ENCODE measurements around the gene ABCD2.

DNA sequence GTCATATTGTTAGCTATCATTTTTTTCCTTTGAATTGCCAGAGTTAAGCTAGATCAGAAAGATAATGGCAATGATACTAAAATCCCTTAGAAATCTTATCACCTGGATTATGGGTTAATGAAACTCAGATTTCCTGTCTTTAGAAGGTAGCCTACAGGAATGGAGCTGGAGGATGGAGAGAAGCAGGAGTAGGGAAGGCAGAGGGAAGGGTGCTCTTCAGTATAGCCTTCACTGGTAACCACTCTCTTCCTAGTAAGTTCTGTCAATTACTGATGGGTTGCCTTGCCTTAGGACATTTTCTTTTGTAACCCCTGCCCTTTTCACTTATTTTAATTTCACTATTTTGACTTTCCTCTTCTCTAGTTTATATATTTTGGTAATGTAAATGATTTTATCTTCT is 27.8 kb upstream of the ABCD2 start:
- TF ChIP-seq, protein P1, sequence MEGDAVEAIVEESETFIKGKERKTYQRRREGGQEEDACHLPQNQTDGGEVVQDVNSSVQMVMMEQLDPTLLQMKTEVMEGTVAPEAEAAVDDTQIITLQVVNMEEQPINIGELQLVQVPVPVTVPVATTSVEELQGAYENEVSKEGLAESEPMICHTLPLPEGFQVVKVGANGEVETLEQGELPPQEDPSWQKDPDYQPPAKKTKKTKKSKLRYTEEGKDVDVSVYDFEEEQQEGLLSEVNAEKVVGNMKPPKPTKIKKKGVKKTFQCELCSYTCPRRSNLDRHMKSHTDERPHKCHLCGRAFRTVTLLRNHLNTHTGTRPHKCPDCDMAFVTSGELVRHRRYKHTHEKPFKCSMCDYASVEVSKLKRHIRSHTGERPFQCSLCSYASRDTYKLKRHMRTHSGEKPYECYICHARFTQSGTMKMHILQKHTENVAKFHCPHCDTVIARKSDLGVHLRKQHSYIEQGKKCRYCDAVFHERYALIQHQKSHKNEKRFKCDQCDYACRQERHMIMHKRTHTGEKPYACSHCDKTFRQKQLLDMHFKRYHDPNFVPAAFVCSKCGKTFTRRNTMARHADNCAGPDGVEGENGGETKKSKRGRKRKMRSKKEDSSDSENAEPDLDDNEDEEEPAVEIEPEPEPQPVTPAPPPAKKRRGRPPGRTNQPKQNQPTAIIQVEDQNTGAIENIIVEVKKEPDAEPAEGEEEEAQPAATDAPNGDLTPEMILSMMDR (IDR thresholded peaks at IDR 0.05), result no peak
- TF ChIP-seq POLR2A (IDR thresholded peaks at IDR 0.05) (no peak), POLR2AphosphoS5 (IDR thresholded peaks at IDR 0.05) (no peak), EP300 (IDR thresholded peaks at IDR 0.05; ENCODE audit: low read depth) (no peak)
